Suprapubic skin (tissue), 4 donors: ENCODE measurements around the gene ARHGAP4. TPM values are rescaled to one million over a fixed set of nuclear protein-coding genes. Genes with fewer than 3 reads are reported as not detected.
A peak's percentile ranks its signal among the peaks of the same experiment; 100 is the strongest.

Experiments
- DNase-seq, 2 donors: peaks; one replicate each; pipeline ENCODE4 v3.0.0-alpha.2; 2019; ENCODE audit warnings: low spot score in 2 of 2
- H3K27ac ChIP-seq: fragments of 200-600 bp; sonication (generic); one replicate; pipeline ENCODE4 v1.5.1; 2019
- H3K27me3 ChIP-seq: fragments of 200-600 bp; sonication (generic); one replicate; pipeline ENCODE4 v1.5.1; 2019
- H3K36me3 ChIP-seq: fragments of 200-600 bp; sonication (generic); one replicate; pipeline ENCODE4 v1.5.1; 2019
- H3K4me1 ChIP-seq: fragments of 200-600 bp; sonication (generic); one replicate; pipeline ENCODE4 v1.5.1; 2019
- H3K4me3 ChIP-seq: fragments of 200-600 bp; sonication (generic); one replicate; pipeline ENCODE4 v1.5.1; 2019; ENCODE audit warnings: mild to moderate bottlenecking
- H3K9me3 ChIP-seq: fragments of 200-600 bp; sonication (generic); one replicate; pipeline ENCODE4 v1.5.1; 2019
- CTCF ChIP-seq, 2 donors: fragments of 200-600 bp in 1 of 2; fragments of 450-650 bp in 1 of 2; sonication (generic) in 1 of 2; IDR thresholded peaks; one replicate each; pipeline ENCODE4 v1.5.1; 2016 to 2019; ENCODE audit warnings: antibody characterized with exemption in 2 of 2, mild to moderate bottlenecking in 1 of 2, moderate library complexity in 1 of 2
- EP300 ChIP-seq: sonication (generic); formaldehyde crosslinking; IDR thresholded peaks from one replicate; pipeline ENCODE4 v1.6.1; 2017; ENCODE audit warnings: antibody characterized with exemption
- POLR2A ChIP-seq, 2 donors: fragments of 450-650 bp; IDR thresholded peaks; one replicate each; pipeline ENCODE4 v1.6.1; 2017; ENCODE audit warnings: antibody characterized with exemption in 2 of 2, mild to moderate bottlenecking in 2 of 2, moderate library complexity in 2 of 2
- POLR2AphosphoS5 ChIP-seq, 3 donors: sonication (generic); formaldehyde crosslinking; IDR thresholded peaks; one replicate each; pipeline ENCODE4 v1.6.1; 2017; ENCODE audit warnings: antibody characterized with exemption in 3 of 3
- WGBS: methylation state at CpG from one replicate; pipeline ENCODE4 v1.1.5; 2018; 5-methylcytosine and 5-hydroxymethylcytosine counted together
- total RNA-seq, 4 donors: library from RNA; depleted of rRNA; stranded (reverse); fragments of >200 nt; gene quantifications; one replicate each; pipeline ENCODE4 v1.1.0, GENCODE V29; 2016

ARHGAP4 gene
- total RNA-seq, 4 donors from 2014 or later: 4.8 to 17.6 (median 9.6) TPM

DNA sequence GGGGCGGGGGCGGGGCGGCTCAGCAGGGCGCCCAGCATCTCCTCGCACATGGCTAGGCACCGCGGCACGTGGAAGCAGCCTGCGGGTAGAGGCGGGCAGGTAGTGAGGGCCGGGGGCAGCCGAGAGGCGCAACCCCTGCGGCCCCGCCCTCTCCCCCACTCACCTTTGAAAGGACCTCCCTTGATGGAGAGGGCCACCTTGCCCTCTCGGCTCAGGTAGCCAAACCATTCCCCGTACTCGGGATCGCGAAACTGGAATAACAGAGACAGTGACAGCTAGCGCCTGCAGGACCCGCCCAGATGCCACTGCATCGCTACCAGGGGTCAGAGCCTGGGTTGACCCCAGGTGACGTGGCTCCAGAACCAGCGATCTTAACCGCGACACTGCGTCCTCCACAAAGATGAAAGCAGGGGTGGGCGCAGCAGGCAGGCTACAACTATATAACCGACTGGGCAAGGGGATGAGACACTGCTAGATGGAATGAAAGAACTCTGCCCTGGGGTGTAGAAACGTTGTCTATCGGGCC, 9.3 kb upstream of the ARHGAP4 start:
- Histone ChIP-seq H3K4me1 (peaks cover 13% of the 10 kb centered on the region), H3K27me3 (no peaks in the 10 kb centered on the region), H3K36me3 (peaks cover 16% of the 10 kb centered on the region), H3K9me3 (no peaks in the 10 kb centered on the region), H3K27ac (no peak overlapping the region), H3K4me3 (peak overlapping the region; percentile 72)
- TF ChIP-seq CTCF (IDR thresholded peaks at IDR 0.05): no peak
- TF ChIP-seq POLR2AphosphoS5 (IDR thresholded peaks at IDR 0.05): no peak
- TF ChIP-seq POLR2A (IDR thresholded peaks at IDR 0.05): no peak
- no peak for TF ChIP-seq EP300
- peak in 1 of 2 donors; percentile 68 for DNase-seq
- 40% methylated on average over 1 of the region's 32 CpGs for WGBS

DNA sequence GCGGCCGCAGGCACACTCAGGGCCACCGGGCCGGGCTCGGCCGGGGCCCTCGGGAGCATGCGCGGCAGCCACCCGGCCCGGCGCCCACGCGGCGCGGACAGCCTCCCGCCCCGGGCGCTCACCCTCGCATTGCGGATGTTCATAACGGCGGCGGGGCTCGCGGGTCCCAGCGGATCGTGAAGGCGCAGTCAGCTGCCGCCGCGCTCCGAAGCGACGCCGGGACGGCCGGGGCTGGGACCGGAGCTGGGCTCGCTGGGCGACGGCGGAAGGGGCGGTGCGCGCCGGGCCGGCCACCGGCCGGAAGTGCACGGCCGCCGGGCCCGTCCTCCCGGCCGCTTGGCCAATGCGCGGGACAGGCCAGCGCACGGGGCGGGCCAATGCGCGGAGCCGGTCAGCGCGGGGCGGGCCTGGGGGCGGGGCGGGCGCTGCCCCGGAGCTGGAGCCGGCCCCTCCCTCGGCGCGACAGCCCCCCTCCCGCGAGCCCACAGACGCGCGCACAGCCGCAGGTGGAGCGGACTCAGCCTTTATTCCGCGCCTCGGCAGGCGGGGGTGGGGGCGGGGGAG, 8.8 kb upstream of the ARHGAP4 start, which contains the start of gene NAA10:
Gene NAA10 (minus strand): TSS at position 276 of the 564 bp plus-strand sequence. CDS start 133 bp downstream, at position 143.
- peak in 1 of 2 donors; percentile 72 for DNase-seq
- Histone ChIP-seq H3K27ac (peak within 1 kb of the TSS; percentile 71), H3K4me3 (peak within 1 kb of the TSS; percentile 72), H3K27me3 (no peaks in the 10 kb centered on the region), H3K4me1 (peaks cover 13% of the 10 kb centered on the region), H3K36me3 (peaks cover 18% of the 10 kb centered on the region), H3K9me3 (no peaks in the 10 kb centered on the region)
- TF ChIP-seq EP300: no peak
- no peak for TF ChIP-seq POLR2A (IDR thresholded peaks at IDR 0.05)
- no peak for TF ChIP-seq POLR2AphosphoS5 (IDR thresholded peaks at IDR 0.05)
- TF ChIP-seq CTCF (IDR thresholded peaks at IDR 0.05): no peak
- WGBS: 20% methylated on average over 14 of the region's 87 CpGs

DNA sequence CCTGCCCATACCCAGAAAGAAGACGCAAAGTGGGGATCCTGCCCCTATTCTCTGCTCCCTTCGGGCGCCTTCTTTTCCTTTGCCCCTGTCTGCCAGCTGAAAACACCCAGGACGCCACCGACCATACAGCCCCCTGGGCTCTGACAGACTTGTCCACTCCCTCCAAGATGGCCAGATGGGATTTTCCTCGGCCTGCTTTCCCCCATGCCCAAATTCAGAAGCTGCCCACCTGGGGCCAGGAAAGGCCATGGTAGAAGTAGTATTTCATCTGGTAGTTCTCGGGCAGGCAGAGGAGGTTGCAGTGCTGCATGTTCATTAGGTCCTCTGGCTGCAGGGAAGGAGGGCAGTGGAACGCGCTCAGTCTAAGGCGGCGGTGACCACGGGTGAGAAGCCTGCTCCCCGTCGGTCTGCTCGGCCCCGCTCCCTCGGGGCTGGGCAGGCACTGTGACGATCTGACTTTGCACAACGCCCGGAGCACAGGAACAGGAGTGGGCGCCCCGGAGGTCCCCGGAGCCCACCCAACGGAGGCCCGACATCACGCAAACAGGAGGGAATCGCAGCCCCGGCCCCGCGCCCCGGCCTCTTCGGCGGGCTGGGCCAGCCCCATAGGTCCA, 8.2 kb upstream of the ARHGAP4 start:
- Histone ChIP-seq H3K4me3 (peak overlapping the region; percentile 72), H3K9me3 (no peaks in the 10 kb centered on the region), H3K27me3 (no peaks in the 10 kb centered on the region), H3K27ac (peak overlapping the region; percentile 71), H3K4me1 (peaks cover 18% of the 10 kb centered on the region), H3K36me3 (peaks cover 18% of the 10 kb centered on the region)
- no peak for DNase-seq
- WGBS: 39% methylated on average over 16 of the region's 33 CpGs
- TF ChIP-seq EP300 (no peak), POLR2A (IDR thresholded peaks at IDR 0.05) (no peak), CTCF (IDR thresholded peaks at IDR 0.05) (no peak), POLR2AphosphoS5 (IDR thresholded peaks at IDR 0.05) (no peak)

DNA sequence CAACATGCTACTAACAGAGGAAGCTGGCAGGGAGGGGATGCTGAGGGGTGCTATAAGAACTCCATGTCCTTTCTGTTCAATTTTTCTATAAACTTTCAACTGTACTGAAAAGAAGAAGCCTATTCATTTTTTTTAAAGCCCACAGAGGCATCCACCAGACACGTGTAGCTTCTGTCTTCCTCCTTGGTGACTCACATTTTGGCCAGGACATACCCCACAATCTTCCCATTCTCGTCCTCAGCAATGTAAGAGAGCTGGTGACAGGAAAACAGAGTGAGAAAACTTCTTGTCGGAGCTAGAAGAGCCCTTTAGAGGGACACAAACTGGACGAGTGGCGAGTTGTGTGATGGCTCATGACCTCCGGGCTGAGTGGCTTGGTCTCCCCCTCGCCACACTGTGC, 7.7 kb upstream of the ARHGAP4 start:
- no peaks in the 10 kb centered on the region for H3K9me3 ChIP-seq
- H3K27me3 ChIP-seq: no peaks in the 10 kb centered on the region
- peak overlapping the region; percentile 72 for H3K4me3 ChIP-seq
- no peak for DNase-seq
- WGBS: 43% methylated on average over 7 of the region's 7 CpGs
- peaks cover 18% of the 10 kb centered on the region for H3K36me3 ChIP-seq
- no peak for TF ChIP-seq POLR2A (IDR thresholded peaks at IDR 0.05)
- TF ChIP-seq CTCF (IDR thresholded peaks at IDR 0.05): no peak
- no peak for TF ChIP-seq EP300
- H3K27ac ChIP-seq: no peak overlapping the region
- peaks cover 23% of the 10 kb centered on the region for H3K4me1 ChIP-seq

GRCh38 chrX:153932220-153932915, 6.3 kb upstream of the ARHGAP4 start:
- no peak overlapping the region for H3K4me3 ChIP-seq
- peaks cover 18% of the 10 kb centered on the region for H3K36me3 ChIP-seq
- no peak for TF ChIP-seq POLR2A (IDR thresholded peaks at IDR 0.05)
- no peak for TF ChIP-seq EP300
- TF ChIP-seq POLR2AphosphoS5 (IDR thresholded peaks at IDR 0.05): no peak
- TF ChIP-seq CTCF (IDR thresholded peaks at IDR 0.05): no peak
- H3K27me3 ChIP-seq: no peaks in the 10 kb centered on the region
- H3K4me1 ChIP-seq: peaks cover 29% of the 10 kb centered on the region
- H3K9me3 ChIP-seq: no peaks in the 10 kb centered on the region
- H3K27ac ChIP-seq: no peak overlapping the region
- no peak for DNase-seq
- WGBS: 96% methylated on average over 7 of the region's 13 CpGs
